Activated CD4-positive, alpha-beta T cell treated with anti-CD3 and anti-CD28 coated beads, Interleukin-2, amount 10 ng/mL, durations not matched to agents 24 days and 14 days (primary cell): ENCODE results near the gene HERPUD2. TPM values are rescaled to one million over a fixed set of nuclear protein-coding genes. Genes with fewer than 3 reads are reported as not detected.
"Not testable (repeated sequence)": the region's sequence is repeated elsewhere in the genome, so short reads cannot be mapped to it uniquely, and the experiment has no call there.

Source experiments
- DNase-seq: peaks from one replicate; pipeline ENCODE4 v3.0.0; 2022
- H3K27ac Mint-ChIP-seq: one replicate; pipeline ENCODE4 v1.8.0; 2022; ENCODE audit warnings: mild to moderate bottlenecking, mixed read lengths
- H3K27me3 Mint-ChIP-seq: one replicate; pipeline ENCODE4 v1.8.0; 2022; ENCODE audit warnings: mixed read lengths
- H3K36me3 Mint-ChIP-seq: one replicate; pipeline ENCODE4 v1.8.0; 2022; ENCODE audit warnings: low read depth, mild to moderate bottlenecking, mixed read lengths
- H3K4me1 Mint-ChIP-seq: one replicate; pipeline ENCODE4 v1.8.0; 2021; ENCODE audit warnings: mixed read lengths
- H3K4me3 Mint-ChIP-seq: one replicate; pipeline ENCODE4 v1.8.0; 2022; ENCODE audit warnings: mild to moderate bottlenecking, moderate library complexity, mixed read lengths
- H3K9me3 Mint-ChIP-seq: one replicate; pipeline ENCODE4 v1.8.0; 2021; ENCODE audit warnings: mixed read lengths
- intact Hi-C: fragments of 100-400 bp; cut with micrococcal nuclease; formaldehyde crosslinking; loops from one replicate; pipeline ENCODE4 v1.15.1; 2023
- total RNA-seq: library from RNA; stranded (reverse); gene quantifications from 2 replicates; pipeline ENCODE4 v1.2.3, GENCODE V29; 2022

HERPUD2 gene
- total RNA-seq, 1 donor from 2014 or later: 20.3 TPM

DNA sequence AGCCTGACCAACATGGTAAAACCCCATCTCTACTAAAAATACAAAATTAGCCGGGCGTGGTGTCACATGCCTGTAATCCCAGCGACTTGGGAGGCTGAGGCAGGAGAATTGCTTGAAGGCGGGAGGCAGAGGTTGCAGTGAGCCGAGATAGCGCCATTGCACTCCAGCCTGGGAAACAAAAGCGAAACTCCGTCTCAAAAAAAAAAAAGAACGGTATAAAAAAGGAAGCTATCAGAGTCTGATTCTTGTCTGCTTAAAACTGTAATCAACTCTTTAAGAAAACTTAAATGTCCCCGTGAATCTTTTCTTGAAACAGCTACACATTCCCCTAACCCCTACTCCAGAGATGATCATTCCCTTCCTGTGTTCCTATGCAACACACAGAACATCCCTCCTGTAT, 4.3 kb downstream of the HERPUD2 start:
- H3K36me3 Mint-ChIP-seq: peaks cover 19% of the 10 kb centered on the region
- DNase-seq: peak; percentile 79
- intact Hi-C loops: loop anchor here (1.0 to 5.0 kb wide), 3 partner anchors 33 to 217 kb away; no protein-coding TSS in a partner anchor
- H3K4me1 Mint-ChIP-seq: peaks cover 58% of the 10 kb centered on the region
- peak overlapping the region; percentile 94 for H3K4me3 Mint-ChIP-seq
- H3K27me3 Mint-ChIP-seq, H3K9me3 Mint-ChIP-seq: not testable (repeated sequence)
- peak overlapping the region; percentile 89 for H3K27ac Mint-ChIP-seq

GRCh38 chr7:35685781-35686180, 9.2 kb downstream of the HERPUD2 start:
- Mint-ChIP-seq H3K4me1 (peaks cover 52% of the 10 kb centered on the region), H3K27ac (no peak overlapping the region), H3K4me3 (no peak overlapping the region), H3K36me3 (peaks cover 37% of the 10 kb centered on the region), H3K27me3 (no peaks in the 10 kb centered on the region), H3K9me3 (no peaks in the 10 kb centered on the region)
- intact Hi-C loops: no loop called here
- no peak for DNase-seq

- H3K4me3 Mint-ChIP-seq: peak overlapping the region; percentile 36
These were observed 13.5 kb downstream of the HERPUD2 start for GRCh38 chr7:35681231-35682029.

GRCh38 chr7:35680403-35681013, 14.4 kb downstream of the HERPUD2 start:
- peaks cover 39% of the 10 kb centered on the region for H3K4me1 Mint-ChIP-seq
- no peak for DNase-seq

More at GRCh38 chr7:35681231-35682029, 13.5 kb downstream of the HERPUD2 start:
- H3K36me3 Mint-ChIP-seq: peaks cover 32% of the 10 kb centered on the region
- intact Hi-C loops: loop anchor here (1.0 kb wide), 1 partner anchor 11 kb away; no protein-coding TSS in a partner anchor
- H3K4me1 Mint-ChIP-seq: peaks cover 39% of the 10 kb centered on the region
- H3K9me3 Mint-ChIP-seq: no peaks in the 10 kb centered on the region
- no peak for DNase-seq
- H3K27ac Mint-ChIP-seq: peak overlapping the region; percentile 21
- H3K27me3 Mint-ChIP-seq: no peaks in the 10 kb centered on the region

GRCh38 chr7:35677582-35678356, 17.2 kb downstream of the HERPUD2 start:
- no peak for DNase-seq
- H3K9me3 Mint-ChIP-seq: no peaks in the 10 kb centered on the region
- H3K27me3 Mint-ChIP-seq: no peaks in the 10 kb centered on the region
- H3K36me3 Mint-ChIP-seq: peaks cover 22% of the 10 kb centered on the region
- peaks cover 33% of the 10 kb centered on the region for H3K4me1 Mint-ChIP-seq
- intact Hi-C loops: no loop called here
- H3K27ac Mint-ChIP-seq: no peak overlapping the region
- H3K4me3 Mint-ChIP-seq: no peak overlapping the region

More at GRCh38 chr7:35680403-35681013, 14.4 kb downstream of the HERPUD2 start:
- Mint-ChIP-seq H3K36me3 (peaks cover 31% of the 10 kb centered on the region), H3K4me3 (peak overlapping the region; percentile 4), H3K27me3 (no peaks in the 10 kb centered on the region), H3K9me3 (no peaks in the 10 kb centered on the region), H3K27ac (peak overlapping the region; percentile 11)
- intact Hi-C loops: loop anchor here (1.0 kb wide), 1 partner anchor 12 kb away; no protein-coding TSS in a partner anchor

- H3K36me3 Mint-ChIP-seq: peaks cover 16% of the 10 kb centered on the region
- peaks cover 20% of the 10 kb centered on the region for H3K4me1 Mint-ChIP-seq
These were observed 18.7 kb downstream of the HERPUD2 start for GRCh38 chr7:35676211-35676610.

DNA sequence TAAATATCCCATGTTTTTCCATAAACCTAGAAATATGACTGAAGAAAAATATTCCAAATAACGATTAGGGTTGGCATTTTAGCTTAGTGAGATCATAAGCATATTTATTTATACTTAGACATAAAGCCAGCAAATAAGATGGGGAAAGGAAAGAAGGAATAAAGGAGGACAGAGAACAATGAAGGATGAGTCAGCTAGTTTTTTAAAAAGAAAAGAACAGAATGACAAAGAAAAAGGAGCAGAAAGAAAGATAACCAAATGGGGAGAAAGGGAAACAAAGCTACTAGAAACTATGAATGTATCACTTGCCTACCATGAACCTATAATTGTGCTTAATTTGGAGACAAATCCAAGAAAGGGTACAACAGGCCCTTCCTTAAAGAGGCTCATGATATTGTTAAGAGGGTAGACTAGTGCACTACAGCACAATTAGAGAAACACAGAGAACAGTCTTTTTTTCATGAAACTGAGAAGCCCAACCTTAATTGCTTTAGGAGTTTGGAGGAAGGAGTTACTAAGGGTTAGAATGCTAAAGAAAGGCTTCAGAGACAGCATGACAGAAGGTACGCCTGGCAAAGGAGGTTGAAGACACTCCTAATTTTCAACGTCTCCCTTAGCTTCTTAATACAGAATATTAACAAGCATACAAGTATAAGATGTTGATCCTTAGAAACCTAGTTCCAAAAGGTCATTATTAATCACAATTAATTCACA, 23.9 kb downstream of the HERPUD2 start:
- no peak for DNase-seq
- peaks cover 34% of the 10 kb centered on the region for H3K36me3 Mint-ChIP-seq
- H3K27me3 Mint-ChIP-seq: no peaks in the 10 kb centered on the region
- H3K27ac Mint-ChIP-seq: no peak overlapping the region
- no peak overlapping the region for H3K4me3 Mint-ChIP-seq
- intact Hi-C loops: no loop called here
- no peaks in the 10 kb centered on the region for H3K9me3 Mint-ChIP-seq
- peaks cover 4% of the 10 kb centered on the region for H3K4me1 Mint-ChIP-seq

More at GRCh38 chr7:35676211-35676610, 18.7 kb downstream of the HERPUD2 start:
- H3K9me3 Mint-ChIP-seq: no peaks in the 10 kb centered on the region
- no peak overlapping the region for H3K27ac Mint-ChIP-seq
- H3K4me3 Mint-ChIP-seq: no peak overlapping the region
- no peak for DNase-seq
- H3K27me3 Mint-ChIP-seq: no peaks in the 10 kb centered on the region
- intact Hi-C loops: no loop called here

DNA sequence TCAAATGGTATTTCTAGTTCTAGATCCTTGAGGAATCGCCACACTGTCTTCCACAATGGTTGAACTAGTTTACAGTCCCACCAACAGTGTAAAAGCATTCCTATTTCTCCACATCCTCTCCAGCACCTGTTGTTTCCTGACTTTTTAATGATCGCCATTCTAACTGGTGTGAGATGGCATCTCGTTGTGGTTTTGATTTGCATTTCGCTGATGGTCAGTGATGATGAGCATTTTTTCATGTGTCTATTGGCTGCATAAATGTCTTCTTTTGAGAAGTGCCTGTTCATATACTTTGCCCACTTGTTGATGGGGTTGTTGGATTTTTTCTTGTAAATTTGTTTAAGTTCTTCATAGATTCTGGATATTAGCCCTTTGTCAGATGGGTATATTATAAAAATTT, 34.5 kb downstream of the HERPUD2 start:
- intact Hi-C loops, H3K27ac Mint-ChIP-seq, H3K27me3 Mint-ChIP-seq, DNase-seq, H3K4me3 Mint-ChIP-seq: not testable (repeated sequence)
- H3K4me1 Mint-ChIP-seq: peaks cover 15% of the 10 kb centered on the region
- peaks cover 67% of the 10 kb centered on the region for H3K36me3 Mint-ChIP-seq
- peaks cover 21% of the 10 kb centered on the region for H3K9me3 Mint-ChIP-seq

- Mint-ChIP-seq H3K9me3 (peaks cover 24% of the 10 kb centered on the region), H3K27me3 (no peaks in the 10 kb centered on the region), H3K4me3 (no peak overlapping the region), H3K36me3 (peaks cover 62% of the 10 kb centered on the region), H3K4me1 (peaks cover 21% of the 10 kb centered on the region), H3K27ac (no peak overlapping the region)
- DNase-seq: no peak
- intact Hi-C loops: loop anchor here (5.0 kb wide), 2 partner anchors 34 to 69 kb away; no protein-coding TSS in a partner anchor
These were observed 36.2 kb downstream of the HERPUD2 start for GRCh38 chr7:35658606-35659201.

DNA sequence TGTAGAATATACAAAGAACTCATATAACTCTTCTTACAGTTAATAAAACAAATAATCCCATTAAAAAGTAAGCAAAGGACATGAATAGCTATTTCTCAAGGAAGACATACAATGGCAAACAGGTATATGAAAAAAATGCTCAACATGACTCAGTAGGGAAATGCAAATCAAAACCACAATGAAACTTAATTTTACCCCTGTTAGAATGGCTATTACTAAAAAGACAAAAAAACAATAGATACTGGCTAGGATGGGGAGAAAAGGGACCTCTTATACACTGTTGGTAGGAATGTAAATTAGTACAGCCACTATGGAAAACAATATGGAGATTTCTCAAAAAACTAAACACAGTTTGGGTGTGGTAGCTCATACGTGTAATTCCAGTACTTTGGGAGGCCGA, 37.8 kb downstream of the HERPUD2 start:
- H3K4me3 Mint-ChIP-seq: no peak overlapping the region
- H3K27ac Mint-ChIP-seq: no peak overlapping the region
- peaks cover 33% of the 10 kb centered on the region for H3K4me1 Mint-ChIP-seq
- peaks cover 65% of the 10 kb centered on the region for H3K36me3 Mint-ChIP-seq
- intact Hi-C loops: loop anchor here (5.0 kb wide), 2 partner anchors 35 to 70 kb away; no protein-coding TSS in a partner anchor
- H3K9me3 Mint-ChIP-seq: peaks cover 26% of the 10 kb centered on the region
- H3K27me3 Mint-ChIP-seq: no peaks in the 10 kb centered on the region
- no peak for DNase-seq

DNA sequence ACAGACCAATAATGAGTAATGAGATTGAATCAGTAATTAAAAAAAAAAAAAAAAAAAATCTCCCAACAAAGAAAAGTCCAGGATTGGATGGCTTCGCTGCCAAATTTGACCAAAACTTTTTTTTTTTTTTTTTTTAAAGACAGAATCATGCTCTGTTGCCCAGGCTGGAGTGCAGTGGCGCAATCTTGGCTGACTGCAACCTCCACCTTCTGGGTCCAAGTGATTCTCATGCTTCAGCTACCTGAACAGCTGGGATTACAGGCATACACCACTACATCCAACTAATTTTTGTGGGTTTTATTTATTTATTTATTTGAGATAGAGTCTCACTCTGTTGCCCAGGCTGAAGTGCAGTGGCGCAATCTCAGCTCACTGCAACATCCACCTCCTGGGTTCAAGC, 40.4 kb downstream of the HERPUD2 start:
- intact Hi-C loops, H3K27me3 Mint-ChIP-seq, DNase-seq, H3K27ac Mint-ChIP-seq, H3K4me3 Mint-ChIP-seq: not testable (repeated sequence)
- Mint-ChIP-seq H3K4me1 (peaks cover 38% of the 10 kb centered on the region), H3K36me3 (peaks cover 64% of the 10 kb centered on the region), H3K9me3 (peaks cover 18% of the 10 kb centered on the region)

GRCh38 chr7:35652124-35652523, 42.8 kb downstream of the HERPUD2 start:
- Mint-ChIP-seq H3K27me3 (no peaks in the 10 kb centered on the region), H3K4me3 (peak overlapping the region; percentile 10), H3K27ac (peak overlapping the region; percentile 8), H3K9me3 (peaks cover 18% of the 10 kb centered on the region), H3K36me3 (peaks cover 56% of the 10 kb centered on the region), H3K4me1 (peaks cover 33% of the 10 kb centered on the region)
- DNase-seq: no peak
- intact Hi-C loops: no loop called here

DNA sequence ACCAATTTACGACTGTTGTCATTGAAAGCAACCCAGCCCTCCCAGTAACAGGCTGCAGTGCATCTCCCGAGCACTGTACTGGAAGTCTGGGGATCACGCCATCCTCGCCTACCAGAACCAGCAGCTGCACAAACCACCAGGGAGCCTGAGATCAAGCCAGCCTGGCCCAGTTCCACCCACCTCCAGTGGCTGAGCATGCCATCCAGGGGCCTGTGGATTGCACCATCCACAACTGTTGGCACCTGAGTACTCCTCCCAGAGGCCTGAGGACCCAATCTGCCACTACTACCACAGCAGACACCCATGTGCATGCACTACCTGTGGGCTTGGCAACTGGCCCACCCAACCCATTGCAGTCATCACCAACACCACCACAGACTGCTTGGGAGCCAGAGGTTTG, 44.2 kb downstream of the HERPUD2 start:
- H3K36me3 Mint-ChIP-seq: peaks cover 50% of the 10 kb centered on the region
- no peak overlapping the region for H3K27ac Mint-ChIP-seq

More for the DNA sequence above, 44.2 kb downstream of the HERPUD2 start:
- intact Hi-C loops: no loop called here
- H3K4me3 Mint-ChIP-seq: no peak overlapping the region
- DNase-seq: no peak
- H3K27me3 Mint-ChIP-seq: no peaks in the 10 kb centered on the region
- peaks cover 18% of the 10 kb centered on the region for H3K9me3 Mint-ChIP-seq
- H3K4me1 Mint-ChIP-seq: peaks cover 32% of the 10 kb centered on the region
